Measurements from ENCODE around the gene RANBP17.

Gene RANBP17

DNA sequence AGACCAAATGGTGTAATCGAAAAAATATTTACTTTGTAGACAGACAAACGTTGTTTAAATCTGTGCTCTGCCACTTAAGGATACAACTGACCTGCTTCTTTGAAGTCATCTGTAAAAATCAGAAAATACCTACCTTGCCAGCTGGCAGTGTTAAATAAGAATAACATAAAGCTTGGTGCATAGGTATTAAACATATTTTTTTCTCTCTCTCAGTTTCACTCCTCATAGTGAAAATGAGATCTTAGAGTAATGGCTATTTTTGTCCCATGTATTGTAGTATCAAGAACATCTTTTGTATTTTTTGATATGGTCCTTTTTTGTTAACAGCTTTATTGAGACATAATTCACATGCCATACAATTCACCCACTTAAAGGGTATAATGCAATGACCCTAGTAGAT, 17.9 kb upstream of the RANBP17 start:
- no peak for ATAC-seq (ENCODE audit: low read depth)
- H3K4me1 ChIP-seq (ENCODE audit: insufficient read depth, poor library complexity, severe bottlenecking), result peaks cover 7% of the 10 kb centered on the region
- no peaks in the 10 kb centered on the region for H3K9me3 ChIP-seq (ENCODE audit: severe bottlenecking)
- H3K27ac ChIP-seq (ENCODE audit: poor library complexity, severe bottlenecking), result no peak overlapping the region
- no peak for DNase-seq (ENCODE audit: low spot score)
- H3K36me3 ChIP-seq (ENCODE audit: low read depth), result no peaks in the 10 kb centered on the region
- H3K4me3 ChIP-seq (ENCODE audit: severe bottlenecking), result no peak overlapping the region
- TF ChIP-seq, protein P1, sequence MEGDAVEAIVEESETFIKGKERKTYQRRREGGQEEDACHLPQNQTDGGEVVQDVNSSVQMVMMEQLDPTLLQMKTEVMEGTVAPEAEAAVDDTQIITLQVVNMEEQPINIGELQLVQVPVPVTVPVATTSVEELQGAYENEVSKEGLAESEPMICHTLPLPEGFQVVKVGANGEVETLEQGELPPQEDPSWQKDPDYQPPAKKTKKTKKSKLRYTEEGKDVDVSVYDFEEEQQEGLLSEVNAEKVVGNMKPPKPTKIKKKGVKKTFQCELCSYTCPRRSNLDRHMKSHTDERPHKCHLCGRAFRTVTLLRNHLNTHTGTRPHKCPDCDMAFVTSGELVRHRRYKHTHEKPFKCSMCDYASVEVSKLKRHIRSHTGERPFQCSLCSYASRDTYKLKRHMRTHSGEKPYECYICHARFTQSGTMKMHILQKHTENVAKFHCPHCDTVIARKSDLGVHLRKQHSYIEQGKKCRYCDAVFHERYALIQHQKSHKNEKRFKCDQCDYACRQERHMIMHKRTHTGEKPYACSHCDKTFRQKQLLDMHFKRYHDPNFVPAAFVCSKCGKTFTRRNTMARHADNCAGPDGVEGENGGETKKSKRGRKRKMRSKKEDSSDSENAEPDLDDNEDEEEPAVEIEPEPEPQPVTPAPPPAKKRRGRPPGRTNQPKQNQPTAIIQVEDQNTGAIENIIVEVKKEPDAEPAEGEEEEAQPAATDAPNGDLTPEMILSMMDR (IDR thresholded peaks at IDR 0.05; ENCODE audit: poor library complexity, severe bottlenecking), result no peak
- no peaks in the 10 kb centered on the region for H3K27me3 ChIP-seq (ENCODE audit: insufficient read depth, poor library complexity, severe bottlenecking)

DNA sequence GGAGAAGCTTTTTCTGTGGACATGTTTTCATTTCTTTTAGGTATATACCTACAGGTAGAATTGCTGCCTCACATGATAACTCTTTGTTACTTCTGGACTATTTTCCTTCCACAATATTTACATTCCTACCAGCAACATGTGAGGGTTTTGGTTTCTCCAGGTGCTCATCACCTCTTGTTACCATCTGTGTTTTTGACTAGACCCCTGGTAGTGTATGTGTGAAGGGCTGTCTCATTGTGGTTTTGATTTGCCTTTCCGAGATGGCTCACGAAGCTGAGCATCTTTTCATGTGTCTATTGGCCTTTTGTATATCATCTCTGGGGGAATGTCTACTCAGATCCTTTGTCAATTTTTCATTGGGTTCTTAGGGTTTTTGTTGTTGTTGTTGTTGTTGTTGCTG, 17.2 kb upstream of the RANBP17 start:
- H3K27ac ChIP-seq (ENCODE audit: poor library complexity, severe bottlenecking), result no peak overlapping the region
- H3K36me3 ChIP-seq (ENCODE audit: low read depth), result no peaks in the 10 kb centered on the region
- H3K9me3 ChIP-seq (ENCODE audit: severe bottlenecking), result no peaks in the 10 kb centered on the region
- DNase-seq (ENCODE audit: low spot score) (no peak), ATAC-seq (ENCODE audit: low read depth) (no peak)
- TF ChIP-seq, protein P1 (IDR thresholded peaks at IDR 0.05; ENCODE audit: poor library complexity, severe bottlenecking), result no peak
- H3K4me3 ChIP-seq (ENCODE audit: severe bottlenecking), result no peak overlapping the region
- no peaks in the 10 kb centered on the region for H3K27me3 ChIP-seq (ENCODE audit: insufficient read depth, poor library complexity, severe bottlenecking)
- peaks cover 7% of the 10 kb centered on the region for H3K4me1 ChIP-seq (ENCODE audit: insufficient read depth, poor library complexity, severe bottlenecking)

DNA sequence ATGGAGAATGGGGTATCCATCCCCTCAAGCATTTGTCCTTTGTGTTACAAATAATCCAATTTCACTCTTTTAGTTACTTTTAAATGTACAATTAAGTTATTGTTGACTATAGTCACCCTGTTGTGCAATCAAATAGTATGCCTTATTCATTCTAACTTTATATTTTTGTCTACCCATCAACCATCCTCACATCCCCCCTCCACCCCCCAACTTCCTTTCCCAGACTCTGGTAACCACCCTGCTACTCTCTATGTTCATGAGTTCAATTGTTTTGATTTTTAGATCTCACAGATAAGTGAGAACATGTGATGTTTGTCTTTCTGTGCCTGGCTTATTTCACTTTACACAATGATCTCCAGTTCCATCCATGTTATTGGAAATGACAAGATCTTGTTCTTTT, 15.4 kb upstream of the RANBP17 start:
- Histone ChIP-seq H3K9me3 (ENCODE audit: severe bottlenecking) (no peaks in the 10 kb centered on the region), H3K36me3 (ENCODE audit: low read depth) (no peaks in the 10 kb centered on the region), H3K27ac (ENCODE audit: poor library complexity, severe bottlenecking) (no peak overlapping the region), H3K27me3 (ENCODE audit: insufficient read depth, poor library complexity, severe bottlenecking) (no peaks in the 10 kb centered on the region), H3K4me1 (ENCODE audit: insufficient read depth, poor library complexity, severe bottlenecking) (peaks cover 7% of the 10 kb centered on the region), H3K4me3 (ENCODE audit: severe bottlenecking) (no peak overlapping the region)
- DNase-seq (ENCODE audit: low spot score) (no peak), ATAC-seq (ENCODE audit: low read depth) (no peak; the same call in 2 of the 3 replicates)
- TF ChIP-seq, protein P1 (IDR thresholded peaks at IDR 0.05; ENCODE audit: poor library complexity, severe bottlenecking), result no peak

- TF ChIP-seq, protein P1 (IDR thresholded peaks at IDR 0.05; ENCODE audit: poor library complexity, severe bottlenecking), result no peak
- DNase-seq (ENCODE audit: low spot score) (no peak), ATAC-seq (ENCODE audit: low read depth) (no peak)
- peaks cover 7% of the 10 kb centered on the region for H3K4me1 ChIP-seq (ENCODE audit: insufficient read depth, poor library complexity, severe bottlenecking)
- H3K27ac ChIP-seq (ENCODE audit: poor library complexity, severe bottlenecking), result no peak overlapping the region
- no peak overlapping the region for H3K4me3 ChIP-seq (ENCODE audit: severe bottlenecking)
- H3K9me3 ChIP-seq (ENCODE audit: severe bottlenecking), result no peaks in the 10 kb centered on the region
- no peaks in the 10 kb centered on the region for H3K36me3 ChIP-seq (ENCODE audit: low read depth)
- no peaks in the 10 kb centered on the region for H3K27me3 ChIP-seq (ENCODE audit: insufficient read depth, poor library complexity, severe bottlenecking)
Observed at GRCh38 chr5:170846846-170847245, 15.0 kb upstream of the RANBP17 start.

DNA sequence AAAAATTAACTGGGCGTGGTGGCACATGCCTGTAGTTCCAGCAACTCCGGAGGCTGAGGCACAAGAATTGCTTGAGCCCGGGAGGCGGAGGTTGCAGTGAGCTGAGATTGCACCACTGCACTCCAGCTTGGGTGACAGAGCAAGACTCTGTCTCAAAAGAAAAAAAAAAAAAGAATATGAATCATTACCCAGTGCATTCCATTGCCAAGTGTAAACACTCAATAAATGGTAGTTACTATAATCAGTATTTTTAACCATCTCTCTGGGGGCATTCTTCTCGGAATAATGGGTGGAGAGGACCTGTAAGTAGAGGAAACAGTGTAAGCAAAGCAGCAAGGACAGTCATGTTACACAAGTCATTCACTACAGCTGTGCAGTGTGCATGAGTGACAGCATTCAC, 13.8 kb upstream of the RANBP17 start:
- ATAC-seq (ENCODE audit: low read depth) (peak; percentile 83), DNase-seq (ENCODE audit: low spot score) (no peak)
- no peak overlapping the region for H3K4me3 ChIP-seq (ENCODE audit: severe bottlenecking)
- TF ChIP-seq, protein P1 (IDR thresholded peaks at IDR 0.05; ENCODE audit: poor library complexity, severe bottlenecking), result no peak
- H3K36me3 ChIP-seq (ENCODE audit: low read depth), result no peaks in the 10 kb centered on the region
- H3K27me3 ChIP-seq (ENCODE audit: insufficient read depth, poor library complexity, severe bottlenecking), result no peaks in the 10 kb centered on the region
- H3K9me3 ChIP-seq (ENCODE audit: severe bottlenecking), result no peaks in the 10 kb centered on the region
- H3K27ac ChIP-seq (ENCODE audit: poor library complexity, severe bottlenecking), result no peak overlapping the region
- H3K4me1 ChIP-seq (ENCODE audit: insufficient read depth, poor library complexity, severe bottlenecking), result peaks cover 7% of the 10 kb centered on the region

Data from RWPE2 (cell line).